PFSK-1 (cell line): ENCODE measurements around the gene ZEB1.

Experiments
- FOXP2 ChIP-seq: optimal IDR thresholded peaks from 2 replicates; pipeline ENCODE3; 2011; ENCODE audit warnings: borderline replicate concordance, control low read depth, inconsistent platforms; ENCODE audit not compliant: insufficient read depth; ENCODE audit errors: extremely low read length, extremely low read depth
- POLR2AphosphoS5 ChIP-seq: IDR thresholded peaks from 2 replicates; pipeline ENCODE4 v1.6.1; 2012; ENCODE audit warnings: low read depth, mild to moderate bottlenecking, control low read depth, low read length, moderate library complexity
- REST ChIP-seq, 2 experiments: IDR thresholded peaks; 2 replicates each; pipeline versions ENCODE4 v1.6.1 to v1.8.0; 2011 to 2012; ENCODE audit warnings: low read depth in 2 of 2, low read length in 2 of 2, control low read depth in 1 of 2, inconsistent platforms in 1 of 2, mild to moderate bottlenecking in 1 of 2, moderate library complexity in 1 of 2; ENCODE audit not compliant: insufficient read depth in 1 of 2
- SIN3A ChIP-seq: IDR thresholded peaks from 2 replicates; pipeline ENCODE4 v1.6.1; 2012; ENCODE audit warnings: mild to moderate bottlenecking, low read length, moderate library complexity, borderline replicate concordance; ENCODE audit not compliant: insufficient read depth
- TAF1 ChIP-seq: IDR thresholded peaks from 2 replicates; pipeline ENCODE4 v1.6.1; 2012; ENCODE audit warnings: low read length, control low read depth, borderline replicate concordance; ENCODE audit not compliant: insufficient read depth

ZEB1 gene

GRCh38 chr10:31345886-31346285 lies 26.9 kb downstream of the ZEB1 start:
- TF ChIP-seq REST (IDR thresholded peaks at IDR 0.05; ENCODE audit: insufficient read depth in 1 of 2, low read depth in 2 of 2, low read length in 2 of 2): no peak
- TF ChIP-seq SIN3A: no peak
- TF ChIP-seq TAF1: no peak
- no peak for TF ChIP-seq FOXP2
- TF ChIP-seq POLR2AphosphoS5: no peak

GRCh38 chr10:31346953-31347352 lies 27.9 kb downstream of the ZEB1 start:
- TF ChIP-seq TAF1 (no peak), FOXP2 (no peak), SIN3A (no peak), REST (IDR thresholded peaks at IDR 0.05; ENCODE audit: insufficient read depth in 1 of 2, low read depth in 2 of 2, low read length in 2 of 2) (no peak), POLR2AphosphoS5 (no peak)

DNA sequence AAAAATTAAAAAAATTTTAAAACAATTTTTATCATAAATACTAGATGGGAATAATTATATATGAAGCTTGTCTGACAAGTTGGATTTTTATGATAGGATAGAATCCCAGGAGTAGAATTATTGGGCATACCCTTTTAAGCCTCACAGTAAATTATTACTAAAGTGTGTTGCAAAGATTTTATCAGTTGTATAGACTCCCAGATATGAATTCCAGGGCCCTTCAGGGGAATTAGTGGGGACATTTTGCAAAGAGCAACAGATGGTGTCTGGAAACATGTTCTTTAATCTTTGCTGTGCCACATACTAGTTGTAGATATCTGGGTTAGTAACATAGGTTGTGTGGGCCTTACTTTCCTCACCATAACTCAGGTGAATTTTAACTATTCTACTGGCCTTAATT lies 28.7 kb downstream of the ZEB1 start:
- TF ChIP-seq SIN3A (no peak), POLR2AphosphoS5 (no peak), REST (IDR thresholded peaks at IDR 0.05; ENCODE audit: insufficient read depth in 1 of 2, low read depth in 2 of 2, low read length in 2 of 2) (no peak)

DNA sequence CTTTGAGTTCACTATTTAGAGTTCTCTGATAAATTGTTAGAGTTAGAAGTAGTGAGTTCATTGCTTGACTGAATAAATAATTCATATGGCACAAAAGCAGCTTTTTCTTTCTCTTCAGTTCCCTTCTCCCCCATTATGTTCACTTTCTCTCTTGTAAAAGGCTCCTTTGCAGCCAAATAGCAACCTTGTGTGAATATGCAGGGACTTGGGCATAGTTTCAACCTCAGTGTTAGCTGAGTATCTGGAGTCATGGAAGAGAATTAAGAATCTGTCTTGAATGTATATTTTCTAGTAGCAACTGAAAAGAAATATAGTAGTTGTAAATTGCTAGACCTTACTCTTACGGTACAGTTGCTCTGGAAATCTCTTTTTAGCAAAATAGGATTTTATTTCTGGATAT lies 31.9 kb downstream of the ZEB1 start:
- TF ChIP-seq POLR2AphosphoS5: no peak

- TF ChIP-seq TAF1 (no peak), POLR2AphosphoS5 (no peak), FOXP2 (no peak), SIN3A (no peak), REST (IDR thresholded peaks at IDR 0.05; ENCODE audit: insufficient read depth in 1 of 2, low read depth in 2 of 2, low read length in 2 of 2) (no peak)
Measured at GRCh38 chr10:31352436-31353226, 33.6 kb downstream of the ZEB1 start.
